ENCODE results near the gene POU5F1.

GRCh38 chr6:31116661-31117385 lies 53.7 kb downstream of the POU5F1 start:
- TF ChIP-seq POLR2A (IDR thresholded peaks at IDR 0.05; ENCODE audit: low read depth, low read length) (no peak), TAF1 (IDR thresholded peaks at IDR 0.05; ENCODE audit: borderline replicate concordance, low read depth, low read length) (no peak)
